Measurements from ENCODE around the gene HSPG2.

- TF ChIP-seq ATF3 (IDR thresholded peaks at IDR 0.05; ENCODE audit: borderline replicate concordance, extremely low read depth, low read depth, low read length) (no peak), POU2F2 (IDR thresholded peaks at IDR 0.05; ENCODE audit: borderline replicate concordance, low read depth, low read length) (no peak), GABPA (IDR thresholded peaks at IDR 0.05; ENCODE audit: low read depth) (no peak), JUNB (IDR thresholded peaks at IDR 0.05) (no peak), RFX5 (IDR thresholded peaks at IDR 0.05; ENCODE audit: low read depth, low read length) (no peak), RUNX3 (IDR thresholded peaks at IDR 0.05; ENCODE audit: low read length) (no peak)
These were observed 35.6 kb downstream of the HSPG2 start for GRCh38 chr1:21901473-21901847.

All from GM12878 (cell line).